Left ventricle myocardium inferior (tissue), 1 donor: ENCODE results near the gene FCHO2. TPM values are rescaled to one million over a fixed set of nuclear protein-coding genes. Genes with fewer than 3 reads are reported as not detected.

Source experiments
- DNase-seq: peaks from one replicate; pipeline ENCODE4 v3.0.0-alpha.2; 2020
- H3K27ac ChIP-seq: fragments of 200-600 bp; replicated peaks from 2 replicates; pipeline ENCODE4 v1.8.0; 2021
- H3K27me3 ChIP-seq: fragments of 200-600 bp; 2 replicates; pipeline ENCODE4 v1.8.0; 2021; ENCODE audit warnings: low read depth
- H3K36me3 ChIP-seq: fragments of 200-600 bp; 2 replicates; pipeline ENCODE4 v1.8.0; 2021
- H3K4me1 ChIP-seq: fragments of 200-600 bp; 2 replicates; pipeline ENCODE4 v1.8.0; 2021
- H3K4me3 ChIP-seq: fragments of 200-600 bp; 2 replicates; pipeline ENCODE4 v1.8.0; 2021; ENCODE audit warnings: mild to moderate bottlenecking, moderate library complexity
- H3K9me3 ChIP-seq: fragments of 200-600 bp; replicated peaks from 2 replicates; pipeline ENCODE4 v1.8.0; 2021
- intact Hi-C: fragments of 100-400 bp; cut with micrococcal nuclease; formaldehyde crosslinking; loops from one replicate; pipeline ENCODE4 v1.11.0; 2022
- total RNA-seq: library from RNA; stranded (reverse); fragmentation: NEBNext Ultra II Directional; extraction: Animal tissue kit (Norgen Biotek cat#: 25700); gene quantifications from one replicate; pipeline ENCODE4 v1.2.1, GENCODE V29; 2021
- TF ChIP-seq, protein P1 (sequence below): fragments of 200-600 bp; IDR thresholded peaks from 2 replicates; pipeline ENCODE4 v1.8.0; 2021; ENCODE audit warnings: antibody characterized with exemption, mild to moderate bottlenecking, borderline replicate concordance
- donor health status: DM: no; HTN: yes; CAD: no; lungs with severe emphysema.

Gene FCHO2
- total RNA-seq, 1 donor from 2014 or later, result 23.3 TPM

DNA sequence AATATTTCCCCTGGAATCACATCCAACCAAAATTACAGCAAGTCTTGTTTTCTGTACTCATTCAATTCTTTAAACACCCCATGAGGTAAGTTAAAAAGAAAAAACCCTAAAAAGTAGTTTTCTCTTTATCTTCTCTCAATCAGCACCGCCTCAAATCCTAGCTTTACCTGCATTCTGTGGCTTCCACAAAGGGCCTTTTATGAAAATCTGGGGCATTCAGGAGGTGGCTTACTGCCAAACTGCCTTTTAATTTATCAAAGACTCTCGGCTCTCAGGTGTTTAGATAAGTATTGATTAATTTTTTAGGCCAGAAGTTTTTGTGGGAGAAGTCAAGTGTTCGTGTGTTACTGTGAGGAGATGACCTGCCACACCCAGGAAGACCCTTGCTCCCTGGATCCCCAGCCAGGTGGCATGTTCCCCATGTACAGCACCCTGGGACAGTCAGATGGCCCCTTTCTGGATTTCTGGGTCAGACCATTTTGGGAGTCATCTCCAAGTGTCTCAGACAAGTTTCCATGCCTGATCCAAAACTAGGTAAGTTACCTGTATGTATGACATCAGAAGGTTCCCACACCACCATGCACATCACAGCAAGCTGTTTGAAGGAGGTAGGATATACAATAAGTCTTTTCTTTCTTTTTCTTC, 158.3 kb downstream of the FCHO2 start:
- TF ChIP-seq, protein P1, sequence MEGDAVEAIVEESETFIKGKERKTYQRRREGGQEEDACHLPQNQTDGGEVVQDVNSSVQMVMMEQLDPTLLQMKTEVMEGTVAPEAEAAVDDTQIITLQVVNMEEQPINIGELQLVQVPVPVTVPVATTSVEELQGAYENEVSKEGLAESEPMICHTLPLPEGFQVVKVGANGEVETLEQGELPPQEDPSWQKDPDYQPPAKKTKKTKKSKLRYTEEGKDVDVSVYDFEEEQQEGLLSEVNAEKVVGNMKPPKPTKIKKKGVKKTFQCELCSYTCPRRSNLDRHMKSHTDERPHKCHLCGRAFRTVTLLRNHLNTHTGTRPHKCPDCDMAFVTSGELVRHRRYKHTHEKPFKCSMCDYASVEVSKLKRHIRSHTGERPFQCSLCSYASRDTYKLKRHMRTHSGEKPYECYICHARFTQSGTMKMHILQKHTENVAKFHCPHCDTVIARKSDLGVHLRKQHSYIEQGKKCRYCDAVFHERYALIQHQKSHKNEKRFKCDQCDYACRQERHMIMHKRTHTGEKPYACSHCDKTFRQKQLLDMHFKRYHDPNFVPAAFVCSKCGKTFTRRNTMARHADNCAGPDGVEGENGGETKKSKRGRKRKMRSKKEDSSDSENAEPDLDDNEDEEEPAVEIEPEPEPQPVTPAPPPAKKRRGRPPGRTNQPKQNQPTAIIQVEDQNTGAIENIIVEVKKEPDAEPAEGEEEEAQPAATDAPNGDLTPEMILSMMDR, result no peak
- intact Hi-C loops, result no loop called here

DNA sequence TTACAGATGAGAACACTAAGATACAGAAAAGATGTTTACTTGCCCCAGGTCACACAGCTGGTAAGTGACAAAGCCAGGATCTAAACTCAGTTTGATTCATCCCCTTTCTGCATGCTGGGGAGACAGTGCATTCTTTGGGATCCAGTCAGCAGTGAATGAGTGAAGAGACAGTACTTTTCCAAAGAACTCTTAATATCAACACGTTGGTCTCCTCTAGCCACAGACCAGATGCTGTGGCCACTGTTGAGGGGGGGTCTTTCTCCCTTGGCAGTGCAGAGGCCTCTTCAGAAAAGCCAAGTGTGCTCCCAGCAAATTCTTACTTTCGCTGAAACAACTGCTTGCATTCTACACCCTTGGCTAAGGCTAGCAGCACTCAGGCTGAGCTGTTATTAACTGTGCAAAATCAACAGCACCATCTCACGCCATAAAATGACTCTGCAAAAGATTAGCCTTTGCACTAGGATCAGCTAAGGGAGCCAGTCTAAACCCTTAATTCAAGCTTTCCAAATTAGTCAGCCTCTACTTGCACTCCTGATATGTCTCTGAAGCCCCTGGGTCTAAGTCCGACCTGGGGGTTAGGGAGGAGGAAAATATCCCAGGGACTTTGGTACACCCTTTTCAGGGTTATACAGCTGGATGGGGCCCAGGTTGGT, 159.7 kb downstream of the FCHO2 start:
- peaks cover 27% of the 10 kb centered on the region for H3K27me3 ChIP-seq
- peaks cover 8% of the 10 kb centered on the region for H3K4me1 ChIP-seq
- H3K4me3 ChIP-seq, result no peak overlapping the region
- H3K27ac ChIP-seq, result no peak overlapping the region
- intact Hi-C loops, result no loop called here
- no peaks in the 10 kb centered on the region for H3K36me3 ChIP-seq
- peaks cover 8% of the 10 kb centered on the region for H3K9me3 ChIP-seq
- TF ChIP-seq, protein P1, result no peak
- no peak for DNase-seq

More for the DNA sequence above, 158.3 kb downstream of the FCHO2 start:
- no peak overlapping the region for H3K27ac ChIP-seq
- H3K27me3 ChIP-seq, result peaks cover 15% of the 10 kb centered on the region
- H3K4me3 ChIP-seq, result no peak overlapping the region
- H3K9me3 ChIP-seq, result peaks cover 11% of the 10 kb centered on the region
- no peaks in the 10 kb centered on the region for H3K4me1 ChIP-seq
- H3K36me3 ChIP-seq, result no peaks in the 10 kb centered on the region
- DNase-seq, result no peak

- intact Hi-C loops, result no loop called here
- TF ChIP-seq, protein P1, result no peak
- no peak overlapping the region for H3K4me3 ChIP-seq
Measured at GRCh38 chr5:73116506-73116905, 160.7 kb downstream of the FCHO2 start.

DNA sequence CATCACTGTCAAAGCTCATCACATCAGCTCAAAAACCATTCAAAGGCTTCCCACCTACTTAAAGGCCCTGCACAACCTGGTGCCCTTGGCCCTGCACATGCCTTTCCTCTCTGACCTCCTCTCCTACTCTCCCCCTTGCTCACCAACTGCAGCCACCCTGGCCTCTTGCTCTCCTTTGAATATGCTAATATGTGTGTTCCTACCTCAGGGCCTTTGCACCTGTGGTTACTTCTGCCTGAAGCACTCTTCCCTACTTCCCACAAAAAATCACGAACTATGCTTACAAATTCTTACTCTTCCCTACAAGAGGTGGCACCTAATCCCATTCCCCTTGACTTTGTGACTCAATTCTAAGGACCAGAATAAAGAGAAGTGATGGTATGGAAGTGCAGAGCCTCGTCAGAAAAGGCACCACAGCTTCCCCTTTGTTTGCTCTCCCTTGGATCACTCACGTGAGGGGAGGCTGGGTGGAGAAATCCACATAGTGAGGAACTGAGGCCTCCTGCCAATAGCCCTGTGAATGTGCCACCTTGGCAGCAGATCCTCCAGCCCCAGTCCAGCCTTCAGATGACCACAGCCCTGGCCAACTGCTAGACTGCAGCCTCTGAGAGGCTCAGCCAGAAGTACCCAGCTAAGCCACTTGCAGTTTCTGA, 161.4 kb downstream of the FCHO2 start:
- TF ChIP-seq, protein P1, result no peak

More at GRCh38 chr5:73116506-73116905, 160.7 kb downstream of the FCHO2 start:
- H3K9me3 ChIP-seq, result peaks cover 6% of the 10 kb centered on the region
- peaks cover 15% of the 10 kb centered on the region for H3K4me1 ChIP-seq
- DNase-seq, result no peak
- H3K27me3 ChIP-seq, result peaks cover 37% of the 10 kb centered on the region
- no peak overlapping the region for H3K27ac ChIP-seq
- H3K36me3 ChIP-seq, result no peaks in the 10 kb centered on the region

DNA sequence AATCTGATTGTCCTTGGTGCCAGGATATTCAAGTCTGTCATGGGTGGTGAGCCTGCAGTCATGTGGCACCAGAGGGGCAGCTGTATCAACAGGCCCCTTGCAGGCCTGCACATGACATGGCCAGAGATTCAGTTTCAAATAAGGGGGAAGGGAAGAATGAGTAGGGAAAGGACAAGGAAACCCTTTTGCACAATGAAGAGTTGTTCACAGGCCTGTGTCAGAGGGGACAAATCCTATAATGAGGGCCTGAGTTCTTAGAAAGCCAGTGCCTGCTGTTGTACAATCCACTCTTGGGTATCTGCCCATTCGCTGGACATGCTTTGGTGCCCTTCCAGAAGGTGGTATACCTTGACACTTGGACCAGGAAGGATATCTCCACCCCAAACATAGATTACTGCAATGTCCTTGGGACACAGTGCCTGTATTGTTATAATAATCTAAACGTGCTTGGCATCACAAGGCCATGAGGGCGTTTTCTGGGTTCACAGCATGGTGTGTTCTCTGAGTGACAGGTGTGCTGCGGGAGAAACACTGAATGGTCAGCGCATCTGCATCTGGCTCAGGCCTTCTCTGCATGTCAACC, 162.6 kb downstream of the FCHO2 start:
- Histone ChIP-seq H3K4me3 (no peak overlapping the region), H3K27me3 (peaks cover 57% of the 10 kb centered on the region), H3K9me3 (peaks cover 6% of the 10 kb centered on the region), H3K36me3 (no peaks in the 10 kb centered on the region), H3K27ac (no peak overlapping the region), H3K4me1 (peaks cover 15% of the 10 kb centered on the region)
- TF ChIP-seq, protein P1, result no peak
- no peak for DNase-seq
- intact Hi-C loops, result no loop called here

More for the DNA sequence above, 161.4 kb downstream of the FCHO2 start:
- Histone ChIP-seq H3K27ac (no peak overlapping the region), H3K9me3 (peaks cover 6% of the 10 kb centered on the region), H3K27me3 (peaks cover 44% of the 10 kb centered on the region), H3K4me3 (no peak overlapping the region), H3K4me1 (peaks cover 15% of the 10 kb centered on the region), H3K36me3 (no peaks in the 10 kb centered on the region)
- intact Hi-C loops, result no loop called here
- no peak for DNase-seq
